ENCODE measurements around the gene LARGE2.

The LARGE2 gene

GRCh38 chr11:45922425-45923082 is at the start of gene LARGE2:
TSS of gene LARGE2 (plus strand) at chr11:45922656. CDS start at chr11:45922883, 227 bp downstream.
- DNase-seq (ENCODE audit: extremely low read depth in 1 of 2, low read depth in 1 of 2) = no peak

GRCh38 chr11:45876401-45876800 is 46.1 kb upstream of the LARGE2 start:
- no peak for DNase-seq (ENCODE audit: extremely low read depth in 1 of 2, low read depth in 1 of 2)

GRCh38 chr11:45877221-45877620 is 45.2 kb upstream of the LARGE2 start:
- no peak for DNase-seq (ENCODE audit: extremely low read depth in 1 of 2, low read depth in 1 of 2)

- no peak for DNase-seq (ENCODE audit: extremely low read depth in 1 of 2, low read depth in 1 of 2)
These were observed 44.6 kb upstream of the LARGE2 start for GRCh38 chr11:45877845-45878244.

- no peak for DNase-seq (ENCODE audit: extremely low read depth in 1 of 2, low read depth in 1 of 2)
These were observed 42.4 kb upstream of the LARGE2 start for GRCh38 chr11:45879803-45880686.

DNA sequence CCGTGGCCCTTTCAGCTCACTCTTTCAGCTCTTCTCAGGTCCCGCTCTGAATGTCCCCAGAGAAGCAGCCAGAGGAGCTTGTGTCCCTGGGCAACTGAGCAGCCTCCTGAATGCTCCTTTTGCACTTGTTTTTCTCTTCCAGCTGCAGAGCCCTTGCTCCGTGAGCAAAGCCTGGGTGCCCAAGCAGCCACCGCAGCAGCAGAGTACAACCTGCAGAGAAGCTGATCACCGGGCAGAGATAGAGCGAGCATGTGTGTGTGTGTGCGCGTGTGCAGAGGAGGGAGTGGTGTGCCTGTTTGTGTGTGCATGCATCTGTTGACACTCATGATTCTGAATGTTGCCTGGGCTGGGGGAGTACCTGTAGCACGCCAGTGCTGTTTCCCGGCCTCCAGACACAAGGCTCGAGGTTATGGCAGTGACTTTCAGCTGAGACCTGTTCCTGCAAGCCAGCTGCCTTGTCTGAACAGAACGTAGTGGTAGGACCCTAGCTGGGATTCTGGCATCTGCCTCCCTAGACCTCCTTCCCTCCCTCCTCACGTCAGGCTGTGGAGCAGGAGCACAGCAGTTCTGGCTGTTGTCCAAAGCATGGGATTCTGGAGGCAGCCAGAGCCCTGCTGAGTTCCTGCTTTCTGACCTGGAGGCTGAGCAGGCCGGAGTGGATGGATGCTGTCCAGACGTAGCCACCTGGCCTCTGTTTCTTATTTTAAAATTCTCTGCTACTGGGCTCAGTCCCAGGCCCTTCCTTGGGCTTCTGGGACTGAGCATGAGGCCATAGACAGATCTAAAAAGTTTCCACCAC is 41.5 kb upstream of the LARGE2 start:
- DNase-seq (ENCODE audit: extremely low read depth in 1 of 2, low read depth in 1 of 2) = no peak

DNA sequence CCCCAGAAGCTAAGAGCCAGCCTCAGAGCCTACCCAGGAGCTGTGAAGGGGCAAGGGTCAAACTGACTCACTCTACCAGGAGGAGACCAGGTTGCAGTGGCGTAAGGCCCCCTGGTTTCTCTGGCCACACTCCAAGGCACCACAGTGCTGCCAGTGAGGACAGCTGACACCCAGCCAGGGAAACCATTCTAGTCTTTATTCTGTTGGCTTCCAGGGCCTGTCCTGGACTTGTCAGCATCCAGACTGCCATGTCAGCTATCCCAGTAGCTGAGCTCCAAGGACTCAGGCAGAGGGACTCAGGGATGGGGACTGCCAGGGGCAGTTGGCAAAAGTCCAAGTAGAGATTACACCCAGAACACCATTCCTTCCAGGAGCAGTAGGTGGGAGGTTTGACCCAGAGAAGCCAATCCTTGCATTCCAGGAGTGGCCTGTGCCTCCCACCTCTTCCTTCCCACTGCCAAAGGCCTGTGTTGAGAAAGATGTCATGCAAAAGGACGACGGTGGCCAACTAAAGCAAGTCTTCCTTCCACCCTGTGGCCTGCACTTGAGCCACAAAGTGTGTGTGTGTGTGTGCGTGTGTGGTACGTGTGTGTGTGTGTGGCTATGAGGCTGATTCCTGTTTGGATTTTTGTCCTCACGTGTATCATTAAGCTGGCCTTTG is 40.6 kb upstream of the LARGE2 start:
- no peak for DNase-seq (ENCODE audit: extremely low read depth in 1 of 2, low read depth in 1 of 2)

DNA sequence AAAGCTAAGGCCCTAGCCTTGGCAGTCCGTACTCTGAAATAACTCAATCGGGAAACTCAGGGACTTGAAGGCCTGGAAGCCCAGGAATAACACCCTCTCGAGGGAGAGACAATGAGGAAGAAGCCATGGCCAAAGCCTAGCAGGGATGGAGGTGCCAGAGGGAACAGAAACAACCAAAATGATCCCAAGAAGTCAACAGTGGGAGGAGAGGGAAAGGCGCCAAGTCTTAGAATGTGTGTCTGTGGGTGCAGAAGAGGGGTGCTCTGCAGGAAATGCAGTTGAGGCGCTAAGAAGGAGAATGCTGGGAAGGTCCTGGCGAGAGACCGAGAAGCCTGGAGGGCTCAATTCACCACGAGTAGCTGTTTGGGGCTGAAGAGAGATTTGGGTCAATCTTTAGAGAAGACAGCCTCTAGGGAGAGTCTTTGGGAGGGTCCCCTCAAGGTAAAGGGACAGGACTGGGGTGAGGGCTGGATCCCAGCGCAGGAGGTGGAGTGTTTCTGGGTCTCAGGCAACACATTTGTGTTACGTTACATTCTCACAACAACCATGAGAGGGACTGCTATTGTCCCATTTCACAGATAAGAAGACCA is 37.8 kb upstream of the LARGE2 start:
- no peak for DNase-seq (ENCODE audit: extremely low read depth in 1 of 2, low read depth in 1 of 2)

DNA sequence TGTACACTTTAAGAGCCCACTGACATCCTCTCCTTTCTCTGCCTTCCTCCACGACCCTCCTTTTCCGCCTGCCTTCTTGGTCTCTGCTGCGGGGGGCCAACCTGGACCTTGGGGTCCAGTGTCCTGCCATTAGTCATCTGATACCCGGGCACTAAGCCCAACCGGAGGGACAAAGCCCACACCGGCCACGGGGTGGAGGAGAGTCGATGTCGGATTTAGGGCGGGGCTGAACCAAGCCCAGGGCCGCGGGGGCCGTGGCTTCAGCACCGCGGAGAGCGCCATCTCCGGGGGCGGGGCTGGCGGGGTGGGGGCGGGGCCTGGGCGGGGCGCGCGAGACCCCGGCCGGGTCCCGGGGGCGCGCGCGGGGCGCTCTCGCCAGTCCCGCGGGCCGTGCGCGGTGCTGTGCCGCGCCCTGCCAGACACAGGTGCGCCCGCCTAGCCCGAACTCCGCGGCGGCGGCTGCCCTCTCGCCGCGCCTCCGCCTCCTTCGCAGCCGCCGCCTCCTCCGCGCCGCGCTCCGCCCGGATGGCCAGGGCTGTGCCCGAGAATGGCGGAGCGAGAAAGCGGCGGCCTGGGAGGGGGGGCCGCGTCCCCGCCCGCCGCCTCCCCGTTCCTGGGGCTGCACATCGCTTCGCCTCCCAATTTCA is 37.1 kb upstream of the LARGE2 start, which contains the start of gene MAPK8IP1:
MAPK8IP1 (plus strand) TSS at position 378 of the 647 bp plus-strand sequence; CDS start at position 548, 170 bp downstream.
- peak; percentile 5 to 21 for DNase-seq (ENCODE audit: extremely low read depth in 1 of 2, low read depth in 1 of 2)

DNA sequence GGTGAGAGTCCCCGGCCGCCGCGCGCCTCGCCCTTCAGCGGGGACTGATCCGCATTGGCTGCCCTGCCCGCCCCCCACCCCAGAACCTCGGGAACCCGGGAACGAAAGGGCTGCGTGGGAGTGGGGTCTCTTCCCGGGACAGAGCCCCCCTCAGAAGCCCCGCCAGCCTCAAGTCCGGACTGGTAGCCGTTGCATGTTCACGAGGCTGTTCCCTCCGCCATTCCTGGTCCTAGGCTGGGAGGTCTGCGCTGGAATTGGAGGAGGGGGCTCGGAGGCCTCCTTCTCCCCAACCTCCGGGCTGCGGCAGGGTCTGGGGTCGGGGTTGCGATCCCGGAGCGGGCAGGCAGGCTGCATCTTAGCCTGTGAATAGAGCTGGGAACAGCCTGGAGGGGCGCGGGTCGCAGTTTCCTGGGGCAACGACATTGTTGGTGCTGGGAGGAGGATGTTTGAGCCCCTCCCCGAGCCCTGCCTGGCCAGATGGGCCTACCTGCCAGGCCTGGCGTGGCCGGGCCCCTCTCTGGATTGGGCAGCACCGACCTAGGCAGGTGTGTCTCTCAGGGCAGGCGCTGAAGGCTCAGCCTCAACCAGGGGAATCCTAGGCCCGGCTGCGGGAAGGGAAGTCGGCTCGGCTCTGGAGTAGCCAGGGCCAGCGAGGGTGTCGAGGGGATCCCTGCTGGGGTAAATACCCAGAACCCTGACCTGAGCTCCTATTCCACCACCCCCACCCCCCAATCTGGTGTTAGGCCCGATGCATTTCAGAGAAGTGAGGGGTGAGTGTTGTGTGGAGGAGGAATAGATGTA is 36.3 kb upstream of the LARGE2 start:
- no peak for DNase-seq (ENCODE audit: extremely low read depth in 1 of 2, low read depth in 1 of 2)

DNA sequence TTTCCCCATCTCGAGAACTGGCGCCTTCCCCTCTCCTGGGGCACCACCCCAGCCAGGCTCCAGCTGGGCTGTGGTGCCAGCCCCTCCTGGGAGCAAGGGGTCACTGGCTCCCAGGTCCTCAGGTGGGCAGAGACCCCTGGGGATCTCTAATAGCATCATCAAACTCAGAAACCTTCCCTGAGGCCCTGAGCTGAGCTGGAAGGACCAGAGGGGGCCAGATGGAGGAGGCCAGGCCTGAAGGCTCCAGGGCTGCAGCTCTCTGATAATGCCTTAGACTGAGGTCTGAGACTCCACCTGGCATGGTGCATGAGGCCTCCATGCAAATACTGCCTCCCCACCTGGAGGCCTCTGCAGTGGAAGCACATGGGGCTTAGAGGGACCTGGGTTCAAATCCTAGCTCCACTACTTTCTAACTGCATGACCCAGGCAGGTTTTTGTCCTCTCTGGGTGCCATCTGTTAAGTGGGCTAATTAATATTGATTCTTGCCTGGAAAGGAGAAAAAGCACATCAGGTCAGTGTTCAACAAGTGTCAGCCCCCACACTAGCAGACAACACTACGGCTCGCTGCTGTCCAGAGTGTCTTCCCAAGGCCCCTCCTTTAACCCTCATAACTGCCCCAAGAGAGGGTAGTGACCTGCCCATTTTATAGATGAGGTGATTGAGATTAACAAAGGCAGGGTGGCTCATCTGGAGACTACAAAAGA is 35.5 kb upstream of the LARGE2 start:
- no peak for DNase-seq (ENCODE audit: extremely low read depth in 1 of 2, low read depth in 1 of 2)

DNA sequence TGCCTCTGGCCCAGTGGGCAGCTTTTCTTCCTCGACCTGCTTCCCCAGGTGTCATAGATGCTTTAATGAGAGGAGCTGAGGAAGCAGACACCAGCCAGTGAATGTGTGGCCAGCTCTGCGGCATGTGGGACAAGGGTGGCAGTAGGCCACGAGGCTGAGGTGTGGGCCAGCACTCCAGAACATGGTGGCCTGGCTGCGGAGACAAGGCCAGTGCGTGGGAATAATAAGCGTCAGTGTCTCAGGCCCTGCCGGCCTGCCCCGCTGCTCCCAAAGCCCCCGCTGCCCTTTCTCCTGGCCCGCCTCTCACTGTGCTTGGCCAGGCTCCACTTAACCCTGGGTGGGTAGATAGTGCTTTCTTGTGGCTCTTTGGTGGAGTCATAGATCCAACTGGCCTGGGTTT is 34.9 kb upstream of the LARGE2 start:
- no peak for DNase-seq (ENCODE audit: extremely low read depth in 1 of 2, low read depth in 1 of 2)

- no peak for DNase-seq (ENCODE audit: extremely low read depth in 1 of 2, low read depth in 1 of 2)
These were observed 32.9 kb upstream of the LARGE2 start for GRCh38 chr11:45889555-45889954.

DNA sequence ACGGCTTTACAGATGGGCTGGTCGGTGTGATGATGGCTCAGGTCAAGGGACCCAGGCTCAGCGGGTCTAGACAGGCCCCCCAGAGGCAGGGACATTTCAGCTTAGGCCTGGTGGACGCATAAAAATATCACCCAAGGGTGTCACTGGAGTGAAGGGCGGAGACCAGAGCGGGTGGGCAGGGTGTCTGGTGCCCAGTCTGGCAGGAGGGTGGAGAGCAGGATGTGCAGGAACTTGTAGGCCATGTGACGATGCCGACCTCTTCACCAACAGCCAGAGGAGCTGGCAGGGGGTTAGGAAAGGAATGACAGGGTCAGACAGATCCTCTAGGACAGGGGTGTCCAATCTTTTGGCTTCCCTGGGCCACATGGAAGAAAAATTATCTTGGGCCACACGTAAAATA is 32.5 kb upstream of the LARGE2 start:
- no peak for DNase-seq (ENCODE audit: extremely low read depth in 1 of 2, low read depth in 1 of 2)

DNA sequence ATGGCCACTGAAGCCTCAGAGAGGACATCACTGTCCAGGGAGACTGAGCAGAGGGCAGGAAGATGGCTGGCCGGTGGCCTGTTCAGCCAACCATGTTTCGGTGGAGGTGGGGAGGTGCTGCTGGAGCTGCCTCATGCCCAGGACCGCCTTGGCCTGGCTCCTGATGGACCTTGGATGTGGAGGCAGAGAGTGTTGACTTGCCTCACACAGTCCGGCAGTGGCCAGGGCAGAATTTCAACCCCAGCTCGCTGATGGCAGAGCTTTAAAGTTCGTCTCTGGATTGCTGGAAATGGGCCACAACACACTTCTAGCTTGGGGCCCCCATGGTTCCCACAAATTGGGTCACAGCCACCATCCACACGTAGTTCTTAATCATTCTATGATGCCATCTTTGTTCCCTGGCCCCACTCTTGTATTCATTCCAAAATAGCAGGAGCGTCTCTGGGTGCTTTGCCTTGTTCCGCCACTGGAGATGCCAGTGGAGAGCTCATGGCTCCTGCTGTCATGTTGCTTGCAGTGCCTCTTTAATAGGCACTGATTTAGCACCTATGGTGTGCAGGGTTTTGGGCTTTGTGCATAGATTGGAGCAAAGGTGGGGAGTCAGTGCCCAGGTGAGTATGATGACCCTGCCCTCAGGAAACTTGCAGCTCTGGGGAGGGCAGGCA is 31.4 kb upstream of the LARGE2 start:
- no peak for DNase-seq (ENCODE audit: extremely low read depth in 1 of 2, low read depth in 1 of 2)

DNA sequence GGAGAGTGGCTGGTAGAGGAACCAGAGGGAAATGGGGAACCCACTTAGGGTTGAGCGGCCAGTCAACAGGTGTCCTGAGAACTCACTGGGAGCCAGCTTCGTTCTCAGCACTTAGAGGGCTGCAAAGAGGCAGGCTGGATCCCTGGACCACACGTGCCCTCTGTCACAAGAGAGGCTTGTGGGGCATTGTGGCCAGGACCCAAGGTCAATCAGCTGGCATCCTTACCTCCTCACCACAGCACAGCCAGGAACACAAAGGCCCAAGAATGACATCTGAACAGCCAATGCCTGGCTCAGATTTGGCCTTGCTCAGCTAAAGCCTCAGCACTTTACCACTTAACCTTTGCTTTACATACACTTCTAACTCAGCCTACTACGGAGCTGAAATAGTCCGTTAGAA is 29.6 kb upstream of the LARGE2 start:
- DNase-seq (ENCODE audit: extremely low read depth in 1 of 2, low read depth in 1 of 2) = no peak

DNA sequence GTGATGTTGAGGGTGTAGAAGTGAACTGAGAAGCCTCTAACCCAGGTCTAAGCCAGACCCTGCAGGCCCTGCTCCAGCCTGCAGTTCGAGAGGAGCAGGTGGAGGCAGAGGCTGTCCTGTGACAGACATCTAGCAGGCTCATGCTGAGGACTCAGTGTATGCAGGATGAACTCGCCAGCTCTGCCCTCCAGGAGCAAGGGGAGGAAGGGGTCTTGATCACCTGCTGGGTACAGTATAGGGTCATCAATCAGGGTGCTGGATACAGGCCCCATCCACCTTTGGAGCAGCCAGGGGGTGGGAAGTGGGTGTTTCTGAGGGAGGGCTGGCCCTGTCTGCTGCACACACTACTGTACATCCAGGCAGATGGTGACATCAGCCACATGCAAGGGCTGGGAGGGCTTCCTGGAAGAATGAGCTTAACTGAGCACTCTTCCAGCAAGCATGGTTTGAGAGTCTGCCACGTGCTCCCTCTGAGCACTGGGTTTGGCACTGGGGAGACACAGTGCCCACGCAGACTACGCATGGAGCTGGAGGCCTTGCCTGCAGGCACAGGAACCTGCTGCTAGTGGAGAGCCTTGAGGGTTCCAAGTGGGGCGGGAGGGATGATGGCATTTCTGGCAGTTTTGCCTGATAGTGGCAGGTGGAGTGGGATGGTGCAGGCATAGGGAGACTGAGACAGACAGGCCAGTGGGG is 27.8 kb upstream of the LARGE2 start:
- no peak for DNase-seq (ENCODE audit: extremely low read depth in 1 of 2, low read depth in 1 of 2)

Measured in stimulated activated CD8-positive, alpha-beta memory T cell treated with anti-CD3 and anti-CD28 coated beads, Interleukin-7, amount 100 ng/mL, for 48 hours (primary cell).